Fibroblast of mammary gland (primary cell): ENCODE data around the gene COPA.

Experiments
- DNase-seq: peaks from one replicate; pipeline ENCODE4 v3.0.0-alpha.2; 2010; ENCODE audit warnings: low read depth
- H3K4me3 ChIP-seq: 2 replicates; pipeline ENCODE4 v1.5.1; 2011; ENCODE audit warnings: low read depth, mild to moderate bottlenecking, low read length, moderate library complexity; ENCODE audit not compliant: control insufficient read depth
- TF ChIP-seq, protein P1 (sequence below): conservative IDR thresholded peaks from 2 replicates; pipeline ENCODE4 v1.5.1; 2011; ENCODE audit warnings: low read depth, low read length, inconsistent platforms; ENCODE audit not compliant: control insufficient read depth, insufficient read depth

COPA gene

DNA sequence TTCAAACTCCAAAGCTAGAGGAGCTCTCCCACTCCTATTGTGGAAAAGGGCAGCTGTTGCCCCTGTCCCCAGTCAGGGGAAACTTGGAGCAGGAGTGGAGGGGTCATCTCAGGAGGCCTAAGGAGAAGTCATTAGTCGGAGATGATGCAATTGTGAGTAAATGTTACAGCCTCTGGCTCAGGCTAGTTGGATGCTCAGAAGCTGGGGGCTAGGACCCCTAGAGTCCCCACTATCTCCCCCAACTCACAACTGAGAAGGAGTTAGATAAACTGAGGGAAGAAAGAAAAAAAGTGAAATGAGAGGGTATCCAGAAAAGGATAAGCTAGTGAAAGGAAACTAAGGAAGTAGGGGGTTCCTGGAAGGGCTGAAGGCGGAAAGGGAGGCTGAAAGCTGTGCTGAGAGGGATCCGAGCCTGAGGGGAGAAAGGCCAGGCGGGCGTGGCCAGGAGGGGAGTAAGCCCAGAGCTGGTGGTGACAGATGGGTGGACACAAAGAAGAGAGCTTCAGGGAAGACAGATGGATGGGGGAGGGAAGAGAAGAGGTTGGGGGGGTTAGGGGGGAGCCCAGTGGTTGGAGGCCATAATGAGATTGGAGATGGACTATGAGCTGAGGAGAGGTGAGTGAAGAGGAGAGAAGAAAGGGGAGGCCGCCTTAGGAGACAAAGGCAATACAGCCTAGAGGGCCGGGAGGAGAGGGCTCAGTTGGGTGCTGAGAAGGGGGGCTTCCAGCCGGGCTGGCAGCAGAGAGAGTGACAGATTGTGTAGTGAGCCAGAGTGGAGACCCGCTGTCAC lies 19.3 kb upstream of the COPA start:
- TF ChIP-seq, protein P1, sequence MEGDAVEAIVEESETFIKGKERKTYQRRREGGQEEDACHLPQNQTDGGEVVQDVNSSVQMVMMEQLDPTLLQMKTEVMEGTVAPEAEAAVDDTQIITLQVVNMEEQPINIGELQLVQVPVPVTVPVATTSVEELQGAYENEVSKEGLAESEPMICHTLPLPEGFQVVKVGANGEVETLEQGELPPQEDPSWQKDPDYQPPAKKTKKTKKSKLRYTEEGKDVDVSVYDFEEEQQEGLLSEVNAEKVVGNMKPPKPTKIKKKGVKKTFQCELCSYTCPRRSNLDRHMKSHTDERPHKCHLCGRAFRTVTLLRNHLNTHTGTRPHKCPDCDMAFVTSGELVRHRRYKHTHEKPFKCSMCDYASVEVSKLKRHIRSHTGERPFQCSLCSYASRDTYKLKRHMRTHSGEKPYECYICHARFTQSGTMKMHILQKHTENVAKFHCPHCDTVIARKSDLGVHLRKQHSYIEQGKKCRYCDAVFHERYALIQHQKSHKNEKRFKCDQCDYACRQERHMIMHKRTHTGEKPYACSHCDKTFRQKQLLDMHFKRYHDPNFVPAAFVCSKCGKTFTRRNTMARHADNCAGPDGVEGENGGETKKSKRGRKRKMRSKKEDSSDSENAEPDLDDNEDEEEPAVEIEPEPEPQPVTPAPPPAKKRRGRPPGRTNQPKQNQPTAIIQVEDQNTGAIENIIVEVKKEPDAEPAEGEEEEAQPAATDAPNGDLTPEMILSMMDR = no peak
- no peak for DNase-seq
- no peak overlapping the region for H3K4me3 ChIP-seq

DNA sequence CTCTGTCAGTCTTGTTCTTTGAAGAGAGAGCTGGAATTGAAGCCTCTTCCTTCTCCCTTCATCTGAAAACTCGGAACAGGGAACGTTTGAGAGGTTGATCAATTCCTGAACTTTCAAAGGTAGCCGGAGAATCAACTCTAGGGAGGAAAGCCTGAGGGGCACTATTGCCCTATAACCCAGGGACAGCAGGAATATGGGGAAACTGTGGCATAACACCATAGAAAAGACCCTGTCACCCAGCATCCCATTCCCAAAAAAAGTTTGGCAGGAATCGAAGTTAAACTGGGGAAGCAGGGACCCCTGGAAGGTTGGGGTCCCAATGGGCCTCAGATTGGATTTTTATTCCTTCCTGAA lies 18.7 kb upstream of the COPA start:
- H3K4me3 ChIP-seq = no peak overlapping the region
- TF ChIP-seq, protein P1 = no peak
- DNase-seq = no peak

DNA sequence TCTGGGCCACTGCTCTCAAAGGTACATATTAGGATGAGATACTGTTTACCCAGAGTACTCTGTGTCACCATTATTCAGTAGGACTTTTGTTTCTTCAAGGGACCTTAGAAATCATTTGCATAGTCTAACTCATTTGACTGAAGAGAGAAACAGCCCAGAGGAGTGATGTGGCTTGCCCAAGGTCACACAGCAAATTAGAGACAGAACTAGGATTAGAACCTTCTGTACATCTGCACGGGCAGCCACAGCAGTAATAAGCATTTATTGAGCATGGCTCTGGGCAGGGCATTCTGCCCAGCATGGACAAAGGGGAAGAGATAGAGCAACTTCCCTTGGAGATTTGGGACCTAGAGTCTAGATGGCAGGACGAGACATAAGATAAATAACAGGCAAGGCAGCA lies 18.1 kb upstream of the COPA start:
- H3K4me3 ChIP-seq = no peak overlapping the region
- no peak for DNase-seq
- TF ChIP-seq, protein P1 = no peak

DNA sequence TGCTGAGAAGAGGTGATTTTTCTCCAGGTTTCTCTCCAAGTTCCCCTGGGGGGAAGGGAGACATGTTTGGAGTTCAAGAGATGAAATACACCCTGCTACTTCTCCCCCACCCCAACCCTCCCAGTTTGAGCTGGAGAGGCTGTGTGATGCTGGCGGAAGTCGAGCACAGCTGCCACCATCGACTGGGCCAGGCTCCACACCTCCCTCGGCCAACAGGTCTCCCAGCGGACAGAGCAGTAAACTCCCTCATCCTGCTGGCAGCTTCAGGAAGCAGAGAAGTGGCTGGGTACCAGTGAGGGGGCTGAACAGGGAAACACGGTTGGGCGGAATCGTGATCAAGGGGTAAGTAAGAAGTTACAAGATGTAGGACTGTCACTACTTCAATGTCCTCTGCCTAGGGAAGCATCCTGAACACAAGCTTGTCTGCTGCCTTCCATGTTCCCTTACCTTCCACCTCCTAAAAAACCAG lies 17.2 kb upstream of the COPA start:
- no peak overlapping the region for H3K4me3 ChIP-seq
- TF ChIP-seq, protein P1 = no peak
- DNase-seq = no peak

DNA sequence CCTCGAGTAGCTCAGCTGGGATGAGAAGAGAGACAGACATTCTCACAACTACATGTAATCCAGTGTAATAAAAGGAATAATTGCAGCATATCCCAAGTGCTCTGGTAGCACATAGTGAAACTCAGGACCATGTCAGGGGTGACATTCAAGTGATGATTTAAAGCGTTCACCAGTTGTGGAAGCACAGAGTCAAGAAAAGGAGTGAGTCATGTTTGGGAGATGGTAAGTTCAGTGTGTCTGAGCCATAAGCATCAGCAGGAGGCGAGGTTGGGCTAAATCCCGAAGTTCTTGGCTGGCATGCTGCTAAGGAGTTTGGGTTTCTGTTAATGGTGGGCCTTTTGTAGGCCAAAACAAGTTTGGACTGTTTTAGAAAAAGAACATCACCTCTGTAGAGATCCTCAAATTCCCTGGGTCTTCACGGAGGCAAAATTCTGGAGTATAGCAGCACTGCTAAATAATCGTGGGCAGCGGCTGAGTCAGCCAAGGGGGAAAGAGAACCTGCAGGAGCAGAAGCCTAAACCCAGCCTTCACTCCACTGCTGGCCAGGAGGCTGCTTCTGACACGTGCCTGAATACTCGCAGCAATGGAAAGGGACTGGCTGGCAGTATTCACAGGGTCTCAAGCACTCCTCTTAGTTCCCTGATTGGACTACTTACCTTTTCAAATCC lies 16.6 kb upstream of the COPA start:
- TF ChIP-seq, protein P1 = peak; percentile 22
- peak; percentile 63 for DNase-seq

DNA sequence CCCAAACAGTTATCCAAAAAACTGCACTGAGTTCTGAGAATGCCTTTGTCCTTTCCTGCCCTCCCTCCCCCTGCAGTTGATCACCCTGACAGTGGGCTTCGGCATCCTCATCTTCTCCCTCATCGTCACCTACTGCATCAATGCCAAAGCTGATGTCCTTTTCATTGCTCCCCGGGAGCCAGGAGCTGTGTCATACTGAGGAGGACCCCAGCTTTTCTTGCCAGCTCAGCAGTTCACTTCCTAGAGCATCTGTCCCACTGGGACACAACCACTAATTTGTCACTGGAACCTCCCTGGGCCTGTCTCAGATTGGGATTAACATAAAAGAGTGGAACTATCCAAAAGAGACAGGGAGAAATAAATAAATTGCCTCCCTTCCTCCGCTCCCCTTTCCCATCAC lies 15.0 kb upstream of the COPA start:
- no peak overlapping the region for H3K4me3 ChIP-seq
- TF ChIP-seq, protein P1 = no peak
- no peak for DNase-seq

More for the DNA sequence above, 16.6 kb upstream of the COPA start:
- no peak overlapping the region for H3K4me3 ChIP-seq
